HCT116 (cell line): ENCODE data around the gene CELF2.

Source experiments
- POLR2A ChIP-seq: IDR thresholded peaks from 2 replicates; pipeline ENCODE4 v1.7.0; 2011; ENCODE audit warnings: borderline replicate concordance; ENCODE audit not compliant: insufficient read depth, insufficient read length; ENCODE audit errors: extremely low read depth
- POLR2AphosphoS5 ChIP-seq: IDR thresholded peaks from 2 replicates; pipeline ENCODE4 v1.6.1; 2011; ENCODE audit warnings: mild to moderate bottlenecking, low read depth, low read length, moderate library complexity
- SIN3A ChIP-seq: IDR thresholded peaks from 2 replicates; pipeline ENCODE4 v1.6.1; 2012; ENCODE audit warnings: low read depth
- TF ChIP-seq, protein P1 (sequence below), 3 experiments: fragments of 200-600 bp in 1 of 3; sonication (generic) in 1 of 3; IDR thresholded peaks in 2 of 3; conservative IDR thresholded peaks in 1 of 3; 2 replicates each; pipeline ENCODE4 v1.5.1; 2012 to 2017; ENCODE audit warnings: low read depth in 2 of 3, low read length in 2 of 3, antibody characterized with exemption in 1 of 3, borderline replicate concordance in 1 of 3, control low read depth in 1 of 3, mild to moderate bottlenecking in 1 of 3, mixed read lengths in 1 of 3, mixed run types in 1 of 3, moderate library complexity in 1 of 3; ENCODE audit not compliant: insufficient read depth in 1 of 3
- TF ChIP-seq, protein P2 (sequence below): IDR thresholded peaks from 2 replicates; pipeline ENCODE4 v1.6.1; 2011; ENCODE audit warnings: mild to moderate bottlenecking, low read length, moderate library complexity; ENCODE audit not compliant: insufficient replicate concordance; ENCODE audit errors: extremely low read depth
- TF ChIP-seq, protein P3 (sequence below): IDR thresholded peaks from 2 replicates; pipeline ENCODE4 v1.6.1; 2012
- TF ChIP-seq, protein P4 (sequence below): IDR thresholded peaks from 2 replicates; pipeline ENCODE4 v1.6.1; 2012

DNA sequence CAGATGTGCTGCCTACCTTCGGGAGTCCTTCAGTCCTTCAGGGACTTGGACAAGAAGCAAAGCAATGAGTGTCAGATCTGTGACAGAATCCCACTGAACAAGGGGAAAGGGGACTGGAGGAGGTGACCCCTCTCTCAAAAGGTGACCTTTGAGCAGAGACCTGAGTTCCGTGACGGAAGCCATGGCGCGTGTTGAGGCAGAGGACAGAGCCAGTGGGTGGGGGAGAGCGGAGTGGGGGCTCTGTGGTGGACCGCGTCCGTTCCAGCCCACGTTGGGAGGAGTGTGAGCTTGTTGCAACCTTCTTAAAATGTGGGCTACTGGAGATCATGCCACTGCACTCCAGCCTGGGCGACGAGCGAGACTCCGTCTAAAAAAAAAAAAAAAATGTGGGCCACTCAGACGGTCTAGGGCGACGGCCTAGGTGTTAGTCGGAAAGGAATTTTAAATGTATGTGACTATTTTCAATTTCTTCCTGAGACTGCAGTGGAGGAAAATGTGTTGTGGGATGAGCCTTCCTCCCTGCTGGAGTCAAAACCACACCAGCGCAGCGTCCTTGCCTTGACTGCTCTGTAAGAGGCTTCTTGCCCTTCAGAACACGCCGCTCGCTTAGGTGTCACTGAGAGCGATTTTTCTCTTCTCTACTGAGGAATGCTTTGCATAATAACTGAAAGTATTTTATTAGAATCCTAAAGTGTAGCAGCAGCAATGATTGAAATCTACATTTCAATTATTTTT is 272.7 kb downstream of the CELF2 start:
- TF ChIP-seq, protein P1, sequence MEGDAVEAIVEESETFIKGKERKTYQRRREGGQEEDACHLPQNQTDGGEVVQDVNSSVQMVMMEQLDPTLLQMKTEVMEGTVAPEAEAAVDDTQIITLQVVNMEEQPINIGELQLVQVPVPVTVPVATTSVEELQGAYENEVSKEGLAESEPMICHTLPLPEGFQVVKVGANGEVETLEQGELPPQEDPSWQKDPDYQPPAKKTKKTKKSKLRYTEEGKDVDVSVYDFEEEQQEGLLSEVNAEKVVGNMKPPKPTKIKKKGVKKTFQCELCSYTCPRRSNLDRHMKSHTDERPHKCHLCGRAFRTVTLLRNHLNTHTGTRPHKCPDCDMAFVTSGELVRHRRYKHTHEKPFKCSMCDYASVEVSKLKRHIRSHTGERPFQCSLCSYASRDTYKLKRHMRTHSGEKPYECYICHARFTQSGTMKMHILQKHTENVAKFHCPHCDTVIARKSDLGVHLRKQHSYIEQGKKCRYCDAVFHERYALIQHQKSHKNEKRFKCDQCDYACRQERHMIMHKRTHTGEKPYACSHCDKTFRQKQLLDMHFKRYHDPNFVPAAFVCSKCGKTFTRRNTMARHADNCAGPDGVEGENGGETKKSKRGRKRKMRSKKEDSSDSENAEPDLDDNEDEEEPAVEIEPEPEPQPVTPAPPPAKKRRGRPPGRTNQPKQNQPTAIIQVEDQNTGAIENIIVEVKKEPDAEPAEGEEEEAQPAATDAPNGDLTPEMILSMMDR (IDR thresholded peaks at IDR 0.05 in 2 of 3, conservative IDR thresholded peaks at IDR 0.05 in 1 of 3; ENCODE audit: borderline replicate concordance in 1 of 3, insufficient read depth in 1 of 3, low read depth in 2 of 3, low read length in 2 of 3), result no peak
- TF ChIP-seq POLR2A, result no peak
- no peak for TF ChIP-seq SIN3A
- TF ChIP-seq, protein P2, sequence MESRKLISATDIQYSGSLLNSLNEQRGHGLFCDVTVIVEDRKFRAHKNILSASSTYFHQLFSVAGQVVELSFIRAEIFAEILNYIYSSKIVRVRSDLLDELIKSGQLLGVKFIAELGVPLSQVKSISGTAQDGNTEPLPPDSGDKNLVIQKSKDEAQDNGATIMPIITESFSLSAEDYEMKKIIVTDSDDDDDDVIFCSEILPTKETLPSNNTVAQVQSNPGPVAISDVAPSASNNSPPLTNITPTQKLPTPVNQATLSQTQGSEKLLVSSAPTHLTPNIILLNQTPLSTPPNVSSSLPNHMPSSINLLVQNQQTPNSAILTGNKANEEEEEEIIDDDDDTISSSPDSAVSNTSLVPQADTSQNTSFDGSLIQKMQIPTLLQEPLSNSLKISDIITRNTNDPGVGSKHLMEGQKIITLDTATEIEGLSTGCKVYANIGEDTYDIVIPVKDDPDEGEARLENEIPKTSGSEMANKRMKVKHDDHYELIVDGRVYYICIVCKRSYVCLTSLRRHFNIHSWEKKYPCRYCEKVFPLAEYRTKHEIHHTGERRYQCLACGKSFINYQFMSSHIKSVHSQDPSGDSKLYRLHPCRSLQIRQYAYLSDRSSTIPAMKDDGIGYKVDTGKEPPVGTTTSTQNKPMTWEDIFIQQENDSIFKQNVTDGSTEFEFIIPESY, result no peak
- no peak for TF ChIP-seq POLR2AphosphoS5
- TF ChIP-seq, protein P3, sequence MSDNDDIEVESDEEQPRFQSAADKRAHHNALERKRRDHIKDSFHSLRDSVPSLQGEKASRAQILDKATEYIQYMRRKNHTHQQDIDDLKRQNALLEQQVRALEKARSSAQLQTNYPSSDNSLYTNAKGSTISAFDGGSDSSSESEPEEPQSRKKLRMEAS, result no peak
- TF ChIP-seq, protein P4, sequence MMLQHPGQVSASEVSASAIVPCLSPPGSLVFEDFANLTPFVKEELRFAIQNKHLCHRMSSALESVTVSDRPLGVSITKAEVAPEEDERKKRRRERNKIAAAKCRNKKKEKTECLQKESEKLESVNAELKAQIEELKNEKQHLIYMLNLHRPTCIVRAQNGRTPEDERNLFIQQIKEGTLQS, result no peak
